CD14-positive monocyte (primary cell): Measurements from ENCODE around the gene CNIH2. TPM values are rescaled to one million over a fixed set of nuclear protein-coding genes. Genes with fewer than 3 reads are reported as not detected.
"Not testable (repeated sequence)": the region's sequence is repeated elsewhere in the genome, so short reads cannot be mapped to it uniquely, and the experiment has no call there.

Source experiments
- DNase-seq, 3 donors: peaks; one replicate each; pipeline ENCODE4 v3.0.0-alpha.2; 2011 to 2022
- H2AFZ ChIP-seq: 2 replicates; pipeline ENCODE4 v1.6.0; 2012; ENCODE audit warnings: mild to moderate bottlenecking, low read depth, low read length, inconsistent platforms; ENCODE audit not compliant: insufficient read depth, poor library complexity, severe bottlenecking
- H3K27ac ChIP-seq, 2 donors: 1 replicate in 1 of 2; 2 replicates in 1 of 2; pipeline ENCODE4 v1.5.1; 2012 to 2013; ENCODE audit warnings: low read length in 2 of 2, control low read depth in 1 of 2, inconsistent platforms in 1 of 2, low read depth in 1 of 2, mild to moderate bottlenecking in 1 of 2
- H3K27me3 ChIP-seq, 2 donors: one replicate each; pipeline versions ENCODE4 v1.6.0 to v1.6.1; 2011 to 2013; ENCODE audit warnings: low read length in 2 of 2; ENCODE audit not compliant: control insufficient read depth in 2 of 2, insufficient read depth in 2 of 2
- H3K36me3 ChIP-seq, 2 donors: replicated peaks in 1 of 2; 1 replicate in 1 of 2; 2 replicates in 1 of 2; pipeline versions ENCODE4 v1.5.1 to v1.6.1; 2012 to 2013; ENCODE audit warnings: low read length in 2 of 2, control low read depth in 1 of 2, inconsistent platforms in 1 of 2, mild to moderate bottlenecking in 1 of 2; ENCODE audit not compliant: insufficient read depth in 2 of 2, control insufficient read depth in 1 of 2
- H3K4me1 ChIP-seq, 2 donors: 1 replicate in 1 of 2; 2 replicates in 1 of 2; pipeline versions ENCODE4 v1.5.1 to v1.6.1; 2012 to 2013; ENCODE audit warnings: low read length in 2 of 2, control low read depth in 1 of 2, inconsistent platforms in 1 of 2, mild to moderate bottlenecking in 1 of 2, moderate library complexity in 1 of 2; ENCODE audit not compliant: insufficient read depth in 2 of 2, control insufficient read depth in 1 of 2
- H3K4me2 ChIP-seq: replicated peaks from 2 replicates; pipeline ENCODE3; 2012; ENCODE audit warnings: low read length, moderate library complexity, mild to moderate bottlenecking; ENCODE audit not compliant: poor library complexity, severe bottlenecking; ENCODE audit errors: extremely low read depth
- H3K4me3 ChIP-seq, 3 experiments: fragments of 200-600 bp in 1 of 3; sonication (generic) in 1 of 3; replicated peaks in 1 of 3; 1 replicate in 2 of 3; 2 replicates in 1 of 3; pipeline ENCODE4 v1.5.1; 2011 to 2013; ENCODE audit warnings: low read length in 3 of 3, mild to moderate bottlenecking in 3 of 3, control low read depth in 2 of 3, low read depth in 2 of 3, inconsistent platforms in 1 of 3, moderate library complexity in 1 of 3
- H3K79me2 ChIP-seq: 2 replicates; pipeline ENCODE4 v1.6.0; 2012; ENCODE audit warnings: mild to moderate bottlenecking, control low read depth, inconsistent platforms, low read length, moderate library complexity; ENCODE audit not compliant: insufficient read depth
- H3K9ac ChIP-seq: 2 replicates; pipeline ENCODE4 v1.6.0; 2017; ENCODE audit warnings: low read length, mild to moderate bottlenecking; ENCODE audit not compliant: insufficient read depth, poor library complexity, severe bottlenecking
- H3K9me3 ChIP-seq, 2 donors: replicated peaks in 1 of 2; 1 replicate in 1 of 2; 2 replicates in 1 of 2; pipeline versions ENCODE4 v1.5.1 to v1.6.1; 2012 to 2013; ENCODE audit warnings: low read length in 2 of 2, control low read depth in 1 of 2; ENCODE audit not compliant: control insufficient read depth in 1 of 2, insufficient read depth in 1 of 2
- H4K20me1 ChIP-seq: 2 replicates; pipeline ENCODE4 v1.6.0; 2012; ENCODE audit warnings: mild to moderate bottlenecking, low read length, control low read depth, moderate library complexity; ENCODE audit not compliant: insufficient read depth
- H3K27ac Mint-ChIP-seq, 7 donors: one replicate each; pipeline ENCODE4 v1.8.0; 2020; ENCODE audit warnings: mild to moderate bottlenecking in 7 of 7, mixed read lengths in 7 of 7, moderate library complexity in 6 of 7, inconsistent platforms in 2 of 7
- H3K27me3 Mint-ChIP-seq, 3 donors: one replicate each; pipeline ENCODE4 v1.8.0; 2021 to 2022; ENCODE audit warnings: low read depth in 3 of 3, mild to moderate bottlenecking in 3 of 3, mixed read lengths in 3 of 3, moderate library complexity in 3 of 3, inconsistent platforms in 1 of 3
- H3K36me3 Mint-ChIP-seq, 2 donors: one replicate each; pipeline ENCODE4 v1.8.0; 2020; ENCODE audit warnings: mixed read lengths in 2 of 2, inconsistent platforms in 1 of 2, mild to moderate bottlenecking in 1 of 2
- H3K4me1 Mint-ChIP-seq: one replicate; pipeline ENCODE4 v1.8.0; 2020; ENCODE audit warnings: mild to moderate bottlenecking, mixed read lengths
- H3K4me3 Mint-ChIP-seq, 2 donors: one replicate each; pipeline ENCODE4 v1.8.0; 2020; ENCODE audit warnings: mild to moderate bottlenecking in 2 of 2, mixed read lengths in 2 of 2, moderate library complexity in 1 of 2
- H3K9me3 Mint-ChIP-seq, 7 donors: one replicate each; pipeline ENCODE4 v1.8.0; 2020 to 2022; ENCODE audit warnings: mixed read lengths in 7 of 7, mild to moderate bottlenecking in 6 of 7, moderate library complexity in 6 of 7, inconsistent platforms in 2 of 7
- CTCF ChIP-seq: fragments of 200-600 bp; IDR thresholded peaks from one replicate; pipeline ENCODE4 v1.8.0; 2022; ENCODE audit warnings: antibody characterized with exemption, mild to moderate bottlenecking
- WGBS: methylation state at CpG from one replicate; pipeline ENCODE4 v1.1.5; 2013; ENCODE audit warnings: missing lambda C conversion rate; ENCODE audit not compliant: insufficient coverage; 5-methylcytosine and 5-hydroxymethylcytosine counted together
- intact Hi-C, 2 donors: fragments of 100-400 bp; cut with micrococcal nuclease; formaldehyde crosslinking; loops; one replicate each; pipeline versions ENCODE4 v1.15.0 to v1.15.1; 2023
- polyA plus RNA-seq, 3 donors: library from polyadenylated mRNA; depleted of rRNA in 1 of 3; unstranded in 2 of 3; stranded (reverse) in 1 of 3; fragments of 300-500 nt in 2 of 3; fragments of >200 nt in 1 of 3; fragmentation: Illumina TruSeq in 2 of 3; gene quantifications; 1 replicate in 2 of 3; 2 replicates in 1 of 3; pipeline ENCODE4 v1.2.3, GENCODE V29; 2012 to 2021

The CNIH2 gene
- polyA plus RNA-seq, 3 donors, result 1.2 TPM; not detected in 2

GRCh38 chr11:66320748-66321147, 42.8 kb downstream of the CNIH2 start:
- H3K9ac ChIP-seq, H2AFZ ChIP-seq, DNase-seq, H3K27ac Mint-ChIP-seq, H3K4me3 Mint-ChIP-seq, H3K27me3 ChIP-seq, H3K4me3 ChIP-seq, H3K9me3 ChIP-seq, H4K20me1 ChIP-seq, intact Hi-C loops, H3K9me3 Mint-ChIP-seq, H3K4me2 ChIP-seq, H3K36me3 Mint-ChIP-seq, H3K27ac ChIP-seq, H3K79me2 ChIP-seq, H3K36me3 ChIP-seq: not testable (repeated sequence)
- peaks cover 30 to 33% of the 10 kb centered on the region in 2 donors for H3K4me1 ChIP-seq
- H3K4me1 Mint-ChIP-seq, result peaks cover 27% of the 10 kb centered on the region
- peaks cover 0 to 11% (median 10%) of the 10 kb centered on the region in 3 donors for H3K27me3 Mint-ChIP-seq
- no CpG with 5 or more reads among the region's 6 CpGs for WGBS

- 93% methylated on average over 3 of the region's 4 CpGs for WGBS
- H3K4me1 Mint-ChIP-seq, result peaks cover 27% of the 10 kb centered on the region
- Histone ChIP-seq H2AFZ (no peak overlapping the region), H3K9ac (no peak overlapping the region), H3K36me3 (no peaks in the 10 kb centered on the region), H3K4me3 (no peak overlapping the region), H3K27me3 (no peaks in the 10 kb centered on the region), H3K4me2 (no peak overlapping the region), H3K9me3 (no peaks in the 10 kb centered on the region), H3K79me2 (no peaks in the 10 kb centered on the region), H3K4me1 (peaks cover 27 to 29% of the 10 kb centered on the region in 2 donors), H3K27ac (no peak overlapping the region), H4K20me1 (no peaks in the 10 kb centered on the region)
- no peaks in the 10 kb centered on the region for H3K36me3 Mint-ChIP-seq
- TF ChIP-seq CTCF, result no peak
- H3K27me3 Mint-ChIP-seq, result peaks cover 2 to 8% (median 6%) of the 10 kb centered on the region in 3 donors
- intact Hi-C loops, result no loop called here
- H3K4me3 Mint-ChIP-seq, result no peak overlapping the region
- H3K9me3 Mint-ChIP-seq, result peaks cover 0 to 9% (median 3%) of the 10 kb centered on the region in 7 donors
- no peak for DNase-seq
- no peak overlapping the region for H3K27ac Mint-ChIP-seq
These were observed 43.6 kb downstream of the CNIH2 start for GRCh38 chr11:66321606-66322005.
